ENCODE results near the gene TBC1D22B. TPM values are rescaled to one million over a fixed set of nuclear protein-coding genes. Genes with fewer than 3 reads are reported as not detected.

The TBC1D22B gene
- total and polyA plus RNA-seq, 9 of the 15 experiments (the other 6 are each of a cell fraction or from before 2014, with no cell fraction given) = 4.8 to 24.2 (median 13.5) TPM

DNA sequence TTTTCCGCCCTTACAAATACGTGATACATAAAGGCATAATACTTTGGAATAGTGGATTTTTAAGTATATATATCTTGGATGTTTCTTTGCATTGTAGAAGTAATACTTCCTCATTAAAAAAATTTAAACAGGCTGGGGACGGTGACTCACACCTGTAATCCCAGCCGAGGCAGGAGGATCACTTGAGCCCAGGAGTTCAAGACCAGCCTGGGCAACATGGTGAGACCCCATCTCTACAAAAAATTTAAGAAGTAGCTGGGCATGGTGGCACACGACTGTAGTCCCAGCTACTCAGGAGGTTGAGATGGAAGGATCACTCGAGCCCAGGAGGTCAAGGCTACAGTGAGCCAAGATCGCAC is 57.6 kb downstream of the TBC1D22B start (continued):
- TF ChIP-seq ATF3 (IDR thresholded peaks at IDR 0.05) (peak; percentile 6; the same call in 1 of the 2 replicates), ATF3 (CRISPR knock-in tag; conservative IDR thresholded peaks at IDR 0.05) (no peak; the same call in 1 of the 2 replicates), PCBP2 (IDR thresholded peaks at IDR 0.05; ENCODE audit: low read depth, low read length, poor library complexity, severe bottlenecking) (no peak), ZC3H4 (CRISPR knock-in tag; IDR thresholded peaks at IDR 0.05; ENCODE audit: borderline replicate concordance) (no peak), SRF (CRISPR knock-in tag; IDR thresholded peaks at IDR 0.05) (no peak), SMARCC2 (IDR thresholded peaks at IDR 0.05; ENCODE audit: low read depth) (no peak), HDAC8 (tag; IDR thresholded peaks at IDR 0.05) (no peak), HMGXB4 (CRISPR knock-in tag; IDR thresholded peaks at IDR 0.05) (no peak), ZHX1 (conservative IDR thresholded peaks at IDR 0.05; ENCODE audit: low read length) (no peak), FOXM1 (IDR thresholded peaks at IDR 0.05; ENCODE audit: low read depth) (no peak), FOXM1 (CRISPR knock-in tag; IDR thresholded peaks at IDR 0.05; ENCODE audit: low read depth) (no peak), ZNF121 (CRISPR knock-in tag; conservative IDR thresholded peaks at IDR 0.05) (peak; percentile 65), EZH2 (IDR thresholded peaks at IDR 0.05; ENCODE audit: borderline replicate concordance, low read depth, low read length) (no peak)
- TF ChIP-seq, protein P1, sequence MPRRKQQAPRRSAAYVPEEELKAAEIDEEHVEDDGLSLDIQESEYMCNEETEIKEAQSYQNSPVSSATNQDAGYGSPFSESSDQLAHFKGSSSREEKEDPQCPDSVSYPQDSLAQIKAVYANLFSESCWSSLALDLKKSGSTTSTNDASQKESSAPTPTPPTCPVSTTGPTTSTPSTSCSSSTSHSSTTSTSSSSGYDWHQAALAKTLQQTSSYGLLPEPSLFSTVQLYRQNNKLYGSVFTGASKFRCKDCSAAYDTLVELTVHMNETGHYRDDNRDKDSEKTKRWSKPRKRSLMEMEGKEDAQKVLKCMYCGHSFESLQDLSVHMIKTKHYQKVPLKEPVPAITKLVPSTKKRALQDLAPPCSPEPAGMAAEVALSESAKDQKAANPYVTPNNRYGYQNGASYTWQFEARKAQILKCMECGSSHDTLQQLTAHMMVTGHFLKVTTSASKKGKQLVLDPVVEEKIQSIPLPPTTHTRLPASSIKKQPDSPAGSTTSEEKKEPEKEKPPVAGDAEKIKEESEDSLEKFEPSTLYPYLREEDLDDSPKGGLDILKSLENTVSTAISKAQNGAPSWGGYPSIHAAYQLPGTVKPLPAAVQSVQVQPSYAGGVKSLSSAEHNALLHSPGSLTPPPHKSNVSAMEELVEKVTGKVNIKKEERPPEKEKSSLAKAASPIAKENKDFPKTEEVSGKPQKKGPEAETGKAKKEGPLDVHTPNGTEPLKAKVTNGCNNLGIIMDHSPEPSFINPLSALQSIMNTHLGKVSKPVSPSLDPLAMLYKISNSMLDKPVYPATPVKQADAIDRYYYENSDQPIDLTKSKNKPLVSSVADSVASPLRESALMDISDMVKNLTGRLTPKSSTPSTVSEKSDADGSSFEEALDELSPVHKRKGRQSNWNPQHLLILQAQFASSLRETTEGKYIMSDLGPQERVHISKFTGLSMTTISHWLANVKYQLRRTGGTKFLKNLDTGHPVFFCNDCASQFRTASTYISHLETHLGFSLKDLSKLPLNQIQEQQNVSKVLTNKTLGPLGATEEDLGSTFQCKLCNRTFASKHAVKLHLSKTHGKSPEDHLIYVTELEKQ (CRISPR knock-in tag; IDR thresholded peaks at IDR 0.05) = no peak
- TF ChIP-seq, protein P2, sequence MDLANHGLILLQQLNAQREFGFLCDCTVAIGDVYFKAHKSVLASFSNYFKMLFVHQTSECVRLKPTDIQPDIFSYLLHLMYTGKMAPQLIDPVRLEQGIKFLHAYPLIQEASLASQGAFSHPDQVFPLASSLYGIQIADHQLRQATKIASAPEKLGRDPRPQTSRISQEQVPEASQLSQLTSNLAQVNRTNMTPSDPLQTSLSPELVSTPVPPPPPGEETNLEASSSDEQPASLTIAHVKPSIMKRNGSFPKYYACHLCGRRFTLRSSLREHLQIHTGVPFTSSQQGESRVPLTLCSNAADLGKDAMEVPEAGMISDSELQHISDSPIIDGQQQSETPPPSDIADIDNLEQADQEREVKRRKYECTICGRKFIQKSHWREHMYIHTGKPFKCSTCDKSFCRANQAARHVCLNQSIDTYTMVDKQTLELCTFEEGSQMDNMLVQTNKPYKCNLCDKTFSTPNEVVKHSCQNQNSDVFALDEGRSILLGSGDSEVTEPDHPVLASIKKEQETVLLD (IDR thresholded peaks at IDR 0.05) = no peak
- TF ChIP-seq, protein P3, sequence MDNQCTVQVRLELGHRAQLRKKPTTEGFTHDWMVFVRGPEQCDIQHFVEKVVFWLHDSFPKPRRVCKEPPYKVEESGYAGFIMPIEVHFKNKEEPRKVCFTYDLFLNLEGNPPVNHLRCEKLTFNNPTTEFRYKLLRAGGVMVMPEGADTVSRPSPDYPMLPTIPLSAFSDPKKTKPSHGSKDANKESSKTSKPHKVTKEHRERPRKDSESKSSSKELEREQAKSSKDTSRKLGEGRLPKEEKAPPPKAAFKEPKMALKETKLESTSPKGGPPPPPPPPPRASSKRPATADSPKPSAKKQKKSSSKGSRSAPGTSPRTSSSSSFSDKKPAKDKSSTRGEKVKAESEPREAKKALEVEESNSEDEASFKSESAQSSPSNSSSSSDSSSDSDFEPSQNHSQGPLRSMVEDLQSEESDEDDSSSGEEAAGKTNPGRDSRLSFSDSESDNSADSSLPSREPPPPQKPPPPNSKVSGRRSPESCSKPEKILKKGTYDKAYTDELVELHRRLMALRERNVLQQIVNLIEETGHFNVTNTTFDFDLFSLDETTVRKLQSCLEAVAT (IDR thresholded peaks at IDR 0.05) = no peak
